Endothelial cell of umbilical vein (primary cell): ENCODE results near the gene VWA8.
"Not testable (repeated sequence)": the region's sequence is repeated elsewhere in the genome, so short reads cannot be mapped to it uniquely, and the experiment has no call there.

Source experiments
- EZH2 ChIP-seq: IDR thresholded peaks from 2 replicates; pipeline ENCODE4 v1.6.1; 2012; ENCODE audit warnings: borderline replicate concordance, low read depth, mild to moderate bottlenecking, moderate library complexity, low read length, inconsistent platforms; ENCODE audit not compliant: severe bottlenecking
- FOS ChIP-seq: IDR thresholded peaks from 2 replicates; pipeline ENCODE4 v1.6.1; 2011; ENCODE audit warnings: mild to moderate bottlenecking, low read length, moderate library complexity, borderline replicate concordance; ENCODE audit not compliant: insufficient read depth
- JUN ChIP-seq: IDR thresholded peaks from 2 replicates; pipeline ENCODE4 v1.6.1; 2011; ENCODE audit warnings: borderline replicate concordance, low read depth; ENCODE audit not compliant: insufficient read length, insufficient read depth
- MYC ChIP-seq: IDR thresholded peaks from one replicate; pipeline ENCODE4 v1.6.1; 2011; ENCODE audit warnings: mild to moderate bottlenecking, low read depth, low read length
- POLR2A ChIP-seq: IDR thresholded peaks from 2 replicates; pipeline ENCODE4 v1.6.1; 2012; ENCODE audit warnings: low read depth, mild to moderate bottlenecking, control low read depth, low read length
- POLR2AphosphoS5 ChIP-seq: IDR thresholded peaks from 2 replicates; pipeline ENCODE4 v1.6.1; 2012; ENCODE audit warnings: low read depth, mild to moderate bottlenecking, control low read depth, low read length, moderate library complexity; ENCODE audit not compliant: insufficient read depth
- TF ChIP-seq, protein P1 (sequence below), 2 donors: IDR thresholded peaks; 1 replicate in 1 of 2; 2 replicates in 1 of 2; pipeline ENCODE4 v1.5.1; 2011; ENCODE audit warnings: low read length in 2 of 2, mild to moderate bottlenecking in 2 of 2, moderate library complexity in 2 of 2, control low read depth in 1 of 2, inconsistent platforms in 1 of 2, low read depth in 1 of 2; ENCODE audit not compliant: insufficient read depth in 1 of 2; ENCODE audit errors: extremely low read depth in 1 of 2
- TF ChIP-seq, protein P2 (sequence below): IDR thresholded peaks from 2 replicates; pipeline ENCODE4 v1.6.1; 2011; ENCODE audit not compliant: insufficient read depth, insufficient read length

DNA sequence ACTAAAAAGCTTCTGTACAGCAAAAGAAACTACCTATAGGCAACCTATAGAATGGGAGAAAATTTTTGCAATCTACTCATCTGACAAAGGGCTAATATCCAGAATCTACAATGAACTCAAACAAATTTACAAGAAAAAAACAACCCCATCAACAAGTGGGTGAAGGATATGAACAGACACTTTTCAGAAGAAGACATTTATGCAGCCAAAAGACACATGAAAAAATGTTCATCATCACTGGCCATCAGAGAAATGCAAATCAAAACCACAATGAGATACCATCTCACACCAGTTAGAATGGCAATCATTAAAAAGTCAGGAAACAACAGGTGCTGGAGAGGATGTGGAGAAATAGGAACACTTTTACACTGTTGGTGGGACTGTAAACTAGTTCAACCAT is 324.3 kb downstream of the VWA8 start:
- TF ChIP-seq POLR2A, POLR2AphosphoS5, MYC, EZH2, FOS, JUN: not testable (repeated sequence)
- TF ChIP-seq, protein P1, sequence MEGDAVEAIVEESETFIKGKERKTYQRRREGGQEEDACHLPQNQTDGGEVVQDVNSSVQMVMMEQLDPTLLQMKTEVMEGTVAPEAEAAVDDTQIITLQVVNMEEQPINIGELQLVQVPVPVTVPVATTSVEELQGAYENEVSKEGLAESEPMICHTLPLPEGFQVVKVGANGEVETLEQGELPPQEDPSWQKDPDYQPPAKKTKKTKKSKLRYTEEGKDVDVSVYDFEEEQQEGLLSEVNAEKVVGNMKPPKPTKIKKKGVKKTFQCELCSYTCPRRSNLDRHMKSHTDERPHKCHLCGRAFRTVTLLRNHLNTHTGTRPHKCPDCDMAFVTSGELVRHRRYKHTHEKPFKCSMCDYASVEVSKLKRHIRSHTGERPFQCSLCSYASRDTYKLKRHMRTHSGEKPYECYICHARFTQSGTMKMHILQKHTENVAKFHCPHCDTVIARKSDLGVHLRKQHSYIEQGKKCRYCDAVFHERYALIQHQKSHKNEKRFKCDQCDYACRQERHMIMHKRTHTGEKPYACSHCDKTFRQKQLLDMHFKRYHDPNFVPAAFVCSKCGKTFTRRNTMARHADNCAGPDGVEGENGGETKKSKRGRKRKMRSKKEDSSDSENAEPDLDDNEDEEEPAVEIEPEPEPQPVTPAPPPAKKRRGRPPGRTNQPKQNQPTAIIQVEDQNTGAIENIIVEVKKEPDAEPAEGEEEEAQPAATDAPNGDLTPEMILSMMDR (IDR thresholded peaks at IDR 0.05; ENCODE audit: extremely low read depth in 1 of 2, insufficient read depth in 1 of 2, low read depth in 1 of 2, low read length in 2 of 2) = not testable (repeated sequence)
- TF ChIP-seq, protein P2, sequence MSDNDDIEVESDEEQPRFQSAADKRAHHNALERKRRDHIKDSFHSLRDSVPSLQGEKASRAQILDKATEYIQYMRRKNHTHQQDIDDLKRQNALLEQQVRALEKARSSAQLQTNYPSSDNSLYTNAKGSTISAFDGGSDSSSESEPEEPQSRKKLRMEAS = not testable (repeated sequence)
